ENCODE results near the gene UCN2.

Gene UCN2

DNA sequence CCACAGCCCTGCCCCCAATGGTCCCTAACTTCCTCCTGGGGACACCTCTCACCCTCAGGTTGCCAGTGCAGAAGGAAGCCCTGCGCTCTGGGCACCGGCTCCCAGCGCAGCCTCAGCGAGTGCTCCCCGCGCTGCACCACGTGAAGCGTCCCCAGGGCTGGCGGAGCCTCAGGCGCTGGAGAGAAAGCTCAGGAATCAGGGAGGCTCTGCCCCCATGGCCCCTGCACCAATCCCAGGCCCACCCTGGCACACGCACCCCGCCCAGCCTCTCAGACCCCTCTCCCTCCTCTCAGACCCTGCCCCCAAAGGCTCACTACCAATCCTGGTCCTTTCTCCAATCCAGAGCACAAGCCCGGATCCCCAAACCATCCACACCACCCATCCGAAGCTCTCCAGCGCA is 24.6 kb upstream of the UCN2 start:
- no peak for DNase-seq

DNA sequence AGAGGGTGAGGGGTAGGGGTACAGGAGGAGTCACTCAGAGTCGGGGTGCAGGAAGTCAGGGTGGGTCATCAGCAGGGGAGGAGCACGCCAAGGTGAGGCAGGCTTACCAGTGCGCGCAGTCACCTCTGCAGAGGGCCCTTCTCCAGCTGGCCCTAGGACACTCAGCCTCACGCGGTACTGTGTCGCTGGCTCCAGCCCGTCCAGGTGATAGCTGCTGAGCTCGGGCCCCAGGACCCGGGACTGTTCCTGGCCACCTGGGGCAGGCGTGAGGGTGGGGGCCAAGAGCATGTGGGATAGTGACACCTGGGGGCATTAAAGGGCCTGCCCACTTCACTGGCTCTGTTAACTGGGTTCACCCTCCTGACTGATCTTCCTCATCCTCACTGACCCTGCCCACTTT is 24.1 kb upstream of the UCN2 start:
- peak; percentile 25 for DNase-seq

DNA sequence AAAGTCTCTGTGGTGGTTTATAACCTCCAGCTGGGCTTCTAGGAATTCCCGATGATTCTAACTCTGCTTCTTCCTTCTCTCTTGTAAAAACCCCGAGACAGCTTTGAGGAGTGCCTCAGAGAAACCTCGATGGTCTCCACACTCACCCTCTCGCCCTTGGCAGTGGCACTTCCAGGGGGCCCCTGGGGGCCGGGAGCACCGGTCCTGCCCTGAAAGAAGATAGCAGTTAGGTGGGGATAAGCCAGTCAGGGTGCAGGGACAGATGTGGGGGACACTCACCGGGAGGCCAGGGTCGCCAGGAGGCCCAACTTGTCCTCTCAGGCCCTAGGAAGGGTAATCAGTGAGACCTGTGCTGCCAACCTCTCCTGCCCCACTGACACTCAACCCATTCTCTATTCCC is 21.8 kb upstream of the UCN2 start:
- no peak for DNase-seq

DNA sequence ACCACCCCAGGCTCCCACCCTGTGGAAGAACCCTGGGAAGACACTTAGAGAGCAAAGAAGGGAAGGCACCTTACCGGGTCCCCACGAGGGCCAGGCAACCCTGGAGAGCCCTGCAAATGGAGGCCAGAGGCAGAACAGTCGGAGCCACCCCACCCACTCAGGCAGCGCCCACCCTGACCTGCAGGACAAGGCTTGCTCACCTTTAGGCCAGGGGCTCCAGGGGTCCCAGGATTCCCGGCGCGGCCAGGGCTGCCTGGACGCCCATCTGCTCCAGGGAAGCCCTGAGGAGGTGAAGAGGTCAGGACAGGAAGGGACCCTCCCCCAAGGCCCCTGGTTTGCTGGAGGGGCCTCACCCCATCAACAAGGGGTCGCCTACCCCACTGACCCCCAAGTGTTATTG is 21.3 kb upstream of the UCN2 start:
- no peak for DNase-seq

DNA sequence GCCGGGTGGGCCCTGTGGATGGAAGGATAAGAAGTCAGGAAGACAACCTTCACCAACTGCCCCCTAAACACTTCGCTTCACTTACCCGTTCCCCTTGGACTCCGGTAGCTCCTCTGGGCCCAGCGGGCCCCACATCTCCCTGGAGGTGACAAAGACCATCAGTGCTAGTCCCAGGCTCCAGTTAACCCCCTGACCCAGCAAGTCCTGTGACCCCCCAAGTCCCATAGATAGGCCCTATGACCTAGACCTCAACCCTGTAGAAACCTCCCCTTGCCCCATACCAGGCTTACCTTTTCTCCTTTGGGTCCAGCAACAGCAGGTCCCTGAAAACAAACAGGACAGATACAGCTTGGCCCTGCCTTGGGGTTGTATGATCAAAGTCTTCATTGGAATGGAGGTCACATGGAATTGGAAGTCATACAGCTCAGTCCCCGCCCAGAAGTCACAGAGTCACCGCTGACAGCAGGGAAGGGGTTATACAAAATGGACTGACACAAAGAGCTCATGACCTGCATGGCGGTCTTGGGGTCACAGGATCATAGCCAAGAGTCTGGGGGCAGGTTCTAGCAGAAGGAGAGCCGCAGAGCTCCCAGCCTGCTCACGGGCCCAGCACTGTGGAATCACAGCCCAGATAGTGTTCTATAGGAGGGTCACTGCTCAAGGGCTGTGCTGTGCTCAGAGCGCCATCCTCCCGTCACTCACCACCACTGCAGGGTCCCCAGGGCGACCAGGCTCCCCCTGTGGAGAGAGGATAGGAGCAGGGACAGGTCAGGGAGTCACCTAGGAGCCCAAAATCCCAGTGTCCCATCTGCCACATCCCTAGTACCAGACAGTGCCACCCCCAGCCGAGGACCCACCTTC is 18.3 kb upstream of the UCN2 start:
- DNase-seq, result no peak

DNA sequence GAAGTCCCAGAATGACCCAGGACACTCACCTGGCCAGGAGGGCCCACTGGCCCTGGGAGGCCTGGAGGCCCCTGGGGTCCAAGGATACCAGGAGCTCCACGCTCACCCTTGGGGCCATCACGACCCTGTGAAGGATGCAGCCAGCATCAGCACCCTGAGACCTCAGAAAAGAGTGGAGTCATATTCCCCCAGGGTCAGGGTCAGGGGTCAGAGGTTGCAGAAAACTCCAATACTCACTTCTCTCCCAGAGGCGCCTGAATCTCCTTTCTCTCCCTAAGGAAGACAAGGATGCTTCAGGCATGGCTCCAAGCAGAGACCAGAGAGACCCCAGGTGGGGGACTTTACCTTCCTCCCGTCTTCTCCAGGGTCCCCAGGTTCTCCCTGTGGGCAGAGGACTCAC is 13.1 kb upstream of the UCN2 start:
- no peak for DNase-seq

DNA sequence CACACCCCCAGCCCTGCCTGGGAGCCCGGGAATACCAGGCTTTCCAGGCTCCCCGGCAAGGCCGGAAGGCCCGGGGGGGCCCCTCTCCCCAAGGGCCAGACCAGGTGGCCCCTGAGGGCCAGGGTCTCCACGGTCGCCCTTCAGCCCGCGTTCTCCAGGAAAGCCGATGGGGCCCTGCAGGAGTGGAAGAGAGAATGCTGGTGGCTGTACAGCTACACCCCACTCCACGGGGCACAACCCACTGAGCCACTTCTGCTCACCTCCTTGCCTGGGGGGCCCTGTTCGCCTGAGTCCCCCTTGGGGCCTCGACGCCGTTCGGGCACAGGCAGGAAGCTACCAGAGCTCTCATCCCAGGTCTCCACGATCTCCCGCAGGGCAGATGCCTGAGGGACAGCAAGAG is 11.8 kb upstream of the UCN2 start:
- DNase-seq, result no peak

DNA sequence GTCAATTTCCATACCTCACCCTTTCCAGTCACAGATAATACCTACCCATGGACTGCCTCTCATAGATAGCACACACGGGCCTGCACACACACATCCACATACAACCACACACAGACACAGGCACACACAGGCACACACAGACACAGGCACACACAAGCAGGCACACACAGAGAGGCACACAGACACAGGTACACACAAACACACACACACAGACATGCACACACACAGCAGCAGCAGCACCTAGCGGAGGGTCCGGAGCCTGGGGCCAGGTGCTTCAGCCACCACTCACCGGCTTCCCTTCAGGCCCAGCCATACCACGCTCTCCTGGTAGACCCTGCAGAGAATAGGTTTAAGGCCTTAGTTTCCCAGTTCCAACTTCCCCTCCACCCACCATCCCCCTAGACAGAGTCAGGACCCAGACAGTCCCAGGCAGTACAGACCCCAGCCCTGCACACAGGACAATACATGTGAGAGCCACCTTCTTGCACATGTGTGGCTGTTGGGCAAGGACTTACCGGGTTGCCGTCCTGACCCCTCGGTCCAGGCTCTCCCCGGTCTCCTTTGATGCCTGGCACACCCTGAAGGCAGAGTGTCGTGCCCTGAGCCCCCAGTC is 10.5 kb upstream of the UCN2 start:
- no peak for DNase-seq

DNA sequence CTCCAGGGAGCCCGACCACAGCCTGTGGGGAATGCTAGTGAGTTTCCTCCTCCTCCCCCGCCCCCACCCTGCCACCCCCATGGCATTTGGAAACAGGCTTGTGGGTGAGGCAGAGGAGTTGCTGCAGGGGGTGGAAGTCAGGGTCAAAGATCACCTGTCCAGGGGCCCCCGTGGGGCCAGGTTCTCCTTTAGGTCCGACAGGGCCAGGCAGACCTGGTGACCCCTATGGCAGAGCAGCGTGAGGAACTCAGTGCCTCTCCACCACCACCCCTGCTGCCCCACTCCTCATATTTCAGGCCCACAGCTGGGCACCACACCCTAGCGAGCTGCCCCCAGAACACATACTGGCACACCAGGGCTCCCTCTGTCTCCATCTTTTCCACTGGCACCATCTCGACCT is 8.9 kb upstream of the UCN2 start:
- DNase-seq, result no peak

DNA sequence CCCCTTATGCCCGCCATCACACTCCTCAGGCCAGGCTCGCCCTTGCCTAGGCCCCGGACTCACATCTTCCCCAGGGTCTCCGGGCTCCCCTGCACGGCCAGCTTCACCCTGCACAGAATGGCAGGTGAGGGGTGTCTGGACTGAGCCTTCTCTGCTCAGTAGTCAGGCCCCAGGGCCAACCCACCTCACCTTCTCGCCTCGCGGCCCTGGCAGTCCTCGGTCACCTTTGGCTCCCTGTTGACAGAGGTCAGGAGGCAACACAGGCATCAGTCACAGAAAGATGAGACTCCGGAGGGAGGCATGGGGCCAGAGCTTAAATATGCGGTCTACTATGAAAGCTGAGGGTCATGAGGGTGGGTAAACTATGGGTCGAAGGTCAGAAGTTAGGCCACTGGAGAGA is 8.4 kb upstream of the UCN2 start:
- no peak for DNase-seq

GRCh38 chr3:48569808-48570450 is 6.3 kb upstream of the UCN2 start:
- DNase-seq, result no peak

DNA sequence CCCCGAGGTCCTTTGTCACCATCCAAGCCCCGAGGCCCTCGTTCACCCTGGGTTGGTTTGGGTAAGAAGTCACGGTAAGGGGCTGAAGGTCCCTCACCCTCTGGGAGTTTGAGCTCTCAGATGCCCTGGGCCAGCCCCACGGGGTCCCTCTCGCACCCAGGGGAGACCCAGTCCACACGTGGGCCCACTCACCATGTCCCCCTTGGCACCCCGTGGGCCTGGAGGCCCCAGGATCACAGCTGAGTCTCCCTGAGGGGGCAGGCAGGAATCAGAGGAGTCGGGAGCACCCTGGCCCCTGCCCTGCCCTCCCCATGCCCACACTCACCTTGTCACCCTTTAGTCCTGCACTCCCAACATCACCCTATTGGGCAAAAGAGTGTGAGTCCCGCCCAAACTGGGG is 5.8 kb upstream of the UCN2 start:
- DNase-seq, result no peak

GRCh38 chr3:48568476-48568875 is 4.9 kb upstream of the UCN2 start:
- no peak for DNase-seq

DNA sequence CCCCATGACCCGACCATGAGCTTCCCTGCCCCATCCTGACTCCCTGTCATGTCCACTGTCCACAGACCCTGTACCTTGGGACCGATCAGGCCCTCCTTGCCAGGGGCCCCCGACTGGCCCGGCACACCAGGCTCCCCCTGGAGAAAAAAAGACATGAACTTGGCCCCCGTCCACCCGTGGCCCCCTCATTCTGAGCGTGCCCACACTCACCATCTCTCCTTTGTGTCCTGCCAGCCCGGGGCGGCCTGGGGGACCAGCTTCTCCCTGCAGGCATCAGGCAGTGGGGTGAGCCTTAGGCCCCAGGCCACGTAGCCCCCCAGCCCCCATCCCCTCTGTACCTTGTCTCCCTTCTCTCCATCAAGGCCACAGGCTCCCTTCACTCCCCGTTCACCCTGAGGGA is 3.9 kb upstream of the UCN2 start:
- DNase-seq, result no peak

GRCh38 chr3:48567090-48567489 is 3.5 kb upstream of the UCN2 start:
- DNase-seq, result peak; percentile 64

GRCh38 chr3:48566401-48566760 is 2.8 kb upstream of the UCN2 start:
- no peak for DNase-seq

DNA sequence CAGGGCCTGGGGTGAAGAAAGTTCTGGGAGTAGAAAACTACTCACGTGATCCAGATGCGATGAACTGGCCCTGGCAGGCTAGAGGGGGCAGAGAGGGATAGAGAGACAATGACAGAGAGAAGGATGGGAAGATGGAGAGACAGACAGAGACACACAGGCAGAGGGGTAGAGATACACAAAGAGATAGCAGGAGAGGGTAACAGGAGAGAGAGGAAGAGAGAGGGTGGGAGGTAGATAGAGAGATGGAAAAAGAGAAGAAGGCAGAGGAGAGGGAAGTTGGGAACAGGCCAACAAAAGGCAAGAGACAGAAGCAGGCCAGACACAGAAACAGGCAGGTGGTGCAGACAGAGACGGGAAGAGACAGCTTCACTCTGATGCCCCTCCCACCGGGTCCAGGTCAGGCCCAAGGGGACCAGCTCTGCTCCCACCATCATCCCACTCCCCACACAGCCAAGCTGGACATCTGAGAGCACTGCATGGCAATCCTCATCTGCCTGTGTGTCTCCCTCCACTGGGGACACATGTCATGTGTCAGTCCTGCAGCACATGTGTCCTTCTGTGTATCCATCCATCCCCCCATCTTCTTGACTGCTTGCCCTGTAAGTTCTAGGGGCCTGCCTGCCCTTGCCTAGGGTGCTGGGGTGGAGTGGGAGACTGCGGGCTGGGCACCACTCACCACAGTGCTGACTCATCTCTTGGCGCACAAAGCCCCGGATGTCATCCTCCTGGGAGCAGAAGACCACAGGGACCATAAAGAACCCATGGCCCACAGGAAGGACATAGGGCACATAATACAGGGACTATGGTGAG is 2.2 kb upstream of the UCN2 start:
- peak; percentile 32 for DNase-seq

- DNase-seq, result no peak
These were observed 1.6 kb upstream of the UCN2 start for GRCh38 chr3:48565186-48565585.

GRCh38 chr3:48564667-48565066 is 1.1 kb upstream of the UCN2 start:
- DNase-seq, result no peak

DNA sequence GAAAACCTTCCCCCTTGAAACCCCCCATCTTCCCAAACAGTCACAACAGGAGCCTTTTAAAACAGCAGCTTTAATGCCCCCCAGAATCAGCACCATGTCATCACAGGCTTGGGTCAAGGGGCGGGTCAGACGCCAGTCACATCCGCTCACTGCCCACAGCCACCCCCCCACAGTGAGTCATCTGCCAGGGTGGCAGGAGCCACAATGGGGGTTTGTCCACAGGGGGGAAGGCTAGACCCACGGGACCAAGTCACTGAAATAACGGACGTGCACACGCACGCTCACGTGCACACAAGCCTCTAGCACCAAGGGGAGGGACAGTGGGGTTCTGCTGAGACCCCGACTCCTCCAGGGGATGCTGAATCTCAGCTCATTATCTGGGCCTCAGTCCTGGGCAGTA is 441 bp upstream of the UCN2 start:
- no peak for DNase-seq

- no peak for DNase-seq
These were observed 1.1 kb downstream of the UCN2 start for GRCh38 chr3:48562367-48563095.

DNA sequence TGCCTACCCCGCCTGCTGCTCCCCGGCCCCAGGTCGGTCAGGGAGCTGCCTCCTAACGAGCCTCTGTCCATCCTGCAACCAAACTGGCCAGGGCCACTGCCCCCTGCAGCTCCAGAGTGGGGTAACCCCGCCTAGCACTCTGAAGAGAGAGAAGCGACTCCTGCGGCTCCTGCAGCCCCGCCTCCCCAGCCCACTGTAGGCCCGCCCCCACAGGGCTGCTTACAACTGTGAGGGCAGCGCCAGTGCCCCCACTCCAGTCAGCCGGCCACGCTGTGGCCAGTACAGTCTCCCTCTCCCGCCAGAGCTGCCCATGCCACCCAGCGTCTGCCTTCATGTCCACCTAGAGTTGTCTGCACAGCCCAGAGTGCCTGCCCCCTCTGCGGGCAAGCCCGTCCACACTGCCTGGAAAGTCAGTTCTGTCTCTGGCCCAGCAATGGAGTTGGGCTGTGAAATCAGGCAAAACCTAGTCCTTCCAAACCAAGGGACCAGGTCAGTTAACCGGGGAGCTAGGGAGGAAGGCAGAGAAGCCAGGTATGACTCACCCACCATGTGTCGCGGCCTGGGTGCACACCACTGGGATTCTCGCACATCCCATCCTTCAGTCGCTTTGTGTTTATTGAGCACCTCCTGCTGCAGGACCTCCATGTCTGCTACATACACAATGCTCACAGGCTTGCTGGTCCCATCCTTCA is 2.4 kb downstream of the UCN2 start:
- DNase-seq, result no peak
